Measurements from ENCODE around the gene CHI3L2. TPM values are rescaled to one million over a fixed set of nuclear protein-coding genes. Genes with fewer than 3 reads are reported as not detected.

Gene CHI3L2
- total RNA-seq, 1 donor from 2014 or later = not detected

- H3K4me3 ChIP-seq (ENCODE audit: insufficient read depth, low read depth, low read length) = no peak overlapping the region
- H3K27me3 Mint-ChIP-seq (ENCODE audit: low read depth, unreplicated experiment) = no peaks in the 10 kb centered on the region
- H3K4me1 ChIP-seq (ENCODE audit: insufficient read depth, low read length) = peaks cover 11% of the 10 kb centered on the region
- peaks cover 3% of the 10 kb centered on the region for H3K27me3 ChIP-seq (ENCODE audit: insufficient read depth, low read length)
- DNase-seq (ENCODE audit: low read depth) (no peak), FAIRE-seq (no peak)
- no peaks in the 10 kb centered on the region for H3K36me3 ChIP-seq (ENCODE audit: insufficient read depth, low read length)
- H3K9me3 ChIP-seq (ENCODE audit: insufficient read depth, low read depth, low read length) = no peaks in the 10 kb centered on the region
- no peak overlapping the region for H3K4me2 ChIP-seq (ENCODE audit: low read length)
- no peak overlapping the region for H3K27ac ChIP-seq (ENCODE audit: low read depth, low read length)
- H3K79me2 ChIP-seq (ENCODE audit: insufficient read depth, low read length) = no peaks in the 10 kb centered on the region
- H2AFZ ChIP-seq (ENCODE audit: low read depth, low read length) = no peak overlapping the region
- no peaks in the 10 kb centered on the region for H4K20me1 ChIP-seq (ENCODE audit: insufficient read depth, low read length)
- H3K4me1 Mint-ChIP-seq (ENCODE audit: low read depth, unreplicated experiment) = peaks cover 23% of the 10 kb centered on the region
- H3K9me3 Mint-ChIP-seq (ENCODE audit: unreplicated experiment) = peaks cover 2% of the 10 kb centered on the region
- no peak overlapping the region for H3K27ac Mint-ChIP-seq (ENCODE audit: unreplicated experiment)
- no peak overlapping the region for H3K4me3 Mint-ChIP-seq (ENCODE audit: unreplicated experiment)
- H3K9ac ChIP-seq (ENCODE audit: low read length) = no peak overlapping the region
- no peak for TF ChIP-seq EZH2 (IDR thresholded peaks at IDR 0.05; ENCODE audit: insufficient read depth, low read length)
- TF ChIP-seq CTCF (IDR thresholded peaks at IDR 0.05; ENCODE audit: insufficient read depth, low read depth, low read length) = no peak
- H3K36me3 Mint-ChIP-seq (ENCODE audit: low read depth, unreplicated experiment) = peaks cover 2% of the 10 kb centered on the region
Observed at GRCh38 chr1:111218701-111219556, 8.6 kb upstream of the CHI3L2 start.

- peaks cover 11% of the 10 kb centered on the region for H3K4me1 ChIP-seq (ENCODE audit: insufficient read depth, low read length)
- Mint-ChIP-seq H3K27me3 (ENCODE audit: low read depth, unreplicated experiment) (no peaks in the 10 kb centered on the region), H3K9me3 (ENCODE audit: unreplicated experiment) (peaks cover 2% of the 10 kb centered on the region), H3K4me1 (ENCODE audit: low read depth, unreplicated experiment) (peaks cover 16% of the 10 kb centered on the region), H3K4me3 (ENCODE audit: unreplicated experiment) (no peak overlapping the region), H3K27ac (ENCODE audit: unreplicated experiment) (no peak overlapping the region), H3K36me3 (ENCODE audit: low read depth, unreplicated experiment) (peaks cover 2% of the 10 kb centered on the region)
- H4K20me1 ChIP-seq (ENCODE audit: insufficient read depth, low read length) = no peaks in the 10 kb centered on the region
- FAIRE-seq = no peak
- H3K4me2 ChIP-seq (ENCODE audit: low read length) = no peak overlapping the region
- H2AFZ ChIP-seq (ENCODE audit: low read depth, low read length) = no peak overlapping the region
- H3K36me3 ChIP-seq (ENCODE audit: insufficient read depth, low read length) = no peaks in the 10 kb centered on the region
- no peak overlapping the region for H3K27ac ChIP-seq (ENCODE audit: low read depth, low read length)
- peaks cover 3% of the 10 kb centered on the region for H3K27me3 ChIP-seq (ENCODE audit: insufficient read depth, low read length)
- no peaks in the 10 kb centered on the region for H3K9me3 ChIP-seq (ENCODE audit: insufficient read depth, low read depth, low read length)
- H3K79me2 ChIP-seq (ENCODE audit: insufficient read depth, low read length) = no peaks in the 10 kb centered on the region
- DNase-seq (ENCODE audit: low read depth) = no peak
- no peak for TF ChIP-seq CTCF (IDR thresholded peaks at IDR 0.05; ENCODE audit: insufficient read depth, low read depth, low read length)
- no peak for TF ChIP-seq EZH2 (IDR thresholded peaks at IDR 0.05; ENCODE audit: insufficient read depth, low read length)
- H3K4me3 ChIP-seq (ENCODE audit: insufficient read depth, low read depth, low read length) = no peak overlapping the region
- H3K9ac ChIP-seq (ENCODE audit: low read length) = no peak overlapping the region
Observed at GRCh38 chr1:111219557-111220286, 7.8 kb upstream of the CHI3L2 start.

All from astrocyte (in vitro differentiated cells and primary cell).